Neuronal stem cell (in vitro differentiated cells): ENCODE data around the gene KIAA0825.
A peak's percentile ranks its signal among the peaks of the same experiment; 100 is the strongest.

Experiments used
- DNase-seq: peaks from one replicate; pipeline ENCODE4 v3.0.0-alpha.2; 2013; ENCODE audit warnings: low spot score
- H2AFZ ChIP-seq: one replicate; pipeline ENCODE4 v1.6.1; 2013; ENCODE audit warnings: mild to moderate bottlenecking, low read length, inconsistent platforms
- H2AK5ac ChIP-seq: 2 replicates; pipeline ENCODE4 v1.6.1; 2013; ENCODE audit warnings: low read depth, mild to moderate bottlenecking, inconsistent platforms, low read length, moderate library complexity, mixed read lengths
- H2BK120ac ChIP-seq: 2 replicates; pipeline ENCODE4 v1.6.1; 2013; ENCODE audit warnings: low read depth, mild to moderate bottlenecking, inconsistent platforms, low read length, moderate library complexity, mixed read lengths
- H2BK12ac ChIP-seq: one replicate; pipeline ENCODE4 v1.6.1; 2013; ENCODE audit warnings: low read length, inconsistent platforms
- H2BK15ac ChIP-seq: 2 replicates; pipeline ENCODE4 v1.6.1; 2013; ENCODE audit warnings: mild to moderate bottlenecking, low read length, inconsistent platforms, mixed read lengths
- H2BK5ac ChIP-seq: one replicate; pipeline ENCODE4 v1.6.1; 2013; ENCODE audit warnings: inconsistent platforms, mild to moderate bottlenecking, low read length, moderate library complexity
- H3K14ac ChIP-seq: one replicate; pipeline ENCODE4 v1.6.1; 2013; ENCODE audit warnings: low read length, inconsistent platforms
- H3K18ac ChIP-seq: 2 replicates; pipeline ENCODE4 v1.6.1; 2013; ENCODE audit warnings: low read length, inconsistent platforms
- H3K23ac ChIP-seq: 2 replicates; pipeline ENCODE4 v1.6.1; 2013; ENCODE audit warnings: low read depth, mild to moderate bottlenecking, mixed read lengths, low read length, inconsistent platforms; ENCODE audit not compliant: poor library complexity
- H3K27ac ChIP-seq: replicated peaks from 3 replicates; pipeline ENCODE4 v1.5.1; 2013; ENCODE audit warnings: low read length, inconsistent platforms
- H3K27me3 ChIP-seq, 3 experiments: 2 replicates each; pipeline ENCODE4 v1.6.1; 2013; ENCODE audit warnings: low read length in 3 of 3, mild to moderate bottlenecking in 2 of 3, inconsistent platforms in 1 of 3, low read depth in 1 of 3, mixed read lengths in 1 of 3, moderate library complexity in 1 of 3; ENCODE audit not compliant: control insufficient read depth in 3 of 3, insufficient read depth in 3 of 3
- H3K36me3 ChIP-seq, 2 donors: replicated peaks in 1 of 2; 2 replicates each; pipeline ENCODE4 v1.6.1; 2013; ENCODE audit warnings: low read length in 2 of 2; ENCODE audit not compliant: control insufficient read depth in 2 of 2, insufficient read depth in 2 of 2
- H3K4ac ChIP-seq: 2 replicates; pipeline ENCODE4 v1.6.1; 2013; ENCODE audit warnings: inconsistent platforms, mild to moderate bottlenecking, low read length, moderate library complexity
- H3K4me1 ChIP-seq, 2 donors: 1 replicate in 1 of 2; 2 replicates in 1 of 2; pipeline ENCODE4 v1.6.1; 2013; ENCODE audit warnings: low read length in 2 of 2, low read depth in 1 of 2; ENCODE audit not compliant: control insufficient read depth in 2 of 2, insufficient read depth in 1 of 2
- H3K4me2 ChIP-seq: one replicate; pipeline ENCODE4 v1.6.1; 2013; ENCODE audit warnings: mild to moderate bottlenecking, low read length, inconsistent platforms; ENCODE audit not compliant: insufficient read depth, poor library complexity, severe bottlenecking
- H3K4me3 ChIP-seq, 2 donors: 2 replicates each; pipeline ENCODE4 v1.5.1; 2013; ENCODE audit warnings: low read length in 2 of 2, mild to moderate bottlenecking in 2 of 2, inconsistent platforms in 1 of 2, moderate library complexity in 1 of 2
- H3K79me1 ChIP-seq: one replicate; pipeline ENCODE4 v1.6.1; 2013; ENCODE audit warnings: low read depth, mild to moderate bottlenecking, inconsistent platforms, low read length, moderate library complexity
- H3K9ac ChIP-seq: one replicate; pipeline ENCODE4 v1.6.1; 2013; ENCODE audit warnings: mild to moderate bottlenecking, low read depth, low read length, inconsistent platforms; ENCODE audit not compliant: poor library complexity
- H3K9me3 ChIP-seq, 2 donors: replicated peaks in 1 of 2; 2 replicates each; pipeline versions ENCODE3 to v1.6.1; 2013; ENCODE audit warnings: low read length in 2 of 2, mild to moderate bottlenecking in 2 of 2, inconsistent platforms in 1 of 2, low read depth in 1 of 2, mixed read lengths in 1 of 2, moderate library complexity in 1 of 2; ENCODE audit not compliant: control insufficient read depth in 2 of 2, insufficient read depth in 1 of 2
- H4K8ac ChIP-seq: one replicate; pipeline ENCODE4 v1.6.1; 2013; ENCODE audit warnings: low read depth, mild to moderate bottlenecking, inconsistent platforms, low read length, moderate library complexity
- H4K91ac ChIP-seq: one replicate; pipeline ENCODE4 v1.6.1; 2013; ENCODE audit warnings: low read length, low read depth, mild to moderate bottlenecking, inconsistent platforms; ENCODE audit not compliant: poor library complexity
- WGBS, 2 donors: extraction: QIAGEN DNeasy Blood & Tissue Kit; methylation state at CpG; one replicate each; pipeline ENCODE4 v1.1.7; 2013; ENCODE audit warnings: missing lambda C conversion rate in 2 of 2, mixed read lengths in 1 of 2; ENCODE audit not compliant: insufficient read length in 2 of 2, insufficient replicate concordance in 1 of 2; ENCODE audit errors: extremely low coverage in 2 of 2; 5-methylcytosine and 5-hydroxymethylcytosine counted together

The KIAA0825 gene

DNA sequence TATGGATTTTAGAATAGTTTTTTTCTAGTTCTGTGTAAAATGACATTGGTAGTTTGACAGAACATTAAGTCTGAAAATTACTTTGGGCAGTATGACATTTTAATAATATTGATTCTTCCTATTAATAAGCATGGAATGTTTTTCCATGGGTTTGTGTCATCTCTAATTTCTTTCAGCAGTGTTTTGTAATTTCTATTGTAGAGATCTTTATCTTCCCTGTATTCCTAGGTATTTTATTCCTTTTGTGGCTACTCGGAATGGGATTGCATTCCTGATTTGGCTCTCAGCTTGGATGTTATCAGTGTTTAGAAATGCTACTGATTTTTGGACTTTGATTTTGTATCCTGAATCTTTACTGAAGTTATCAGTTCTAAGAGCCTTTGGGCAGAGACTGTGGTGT, 420.4 kb downstream of the KIAA0825 start:
- Histone ChIP-seq H3K79me1 (peaks cover 3% of the 10 kb centered on the region), H3K4me1 (peaks cover 0 to 2% of the 10 kb centered on the region in 2 donors), H3K23ac (no peak overlapping the region), H4K91ac (no peak overlapping the region), H4K8ac (no peak overlapping the region), H2BK12ac (no peak overlapping the region), H3K14ac (no peak overlapping the region), H3K4ac (no peak overlapping the region), H2AFZ (no peak overlapping the region), H3K4me2 (no peak overlapping the region), H3K27ac (no peak overlapping the region), H2BK5ac (no peak overlapping the region), H3K36me3 (no peaks in the 10 kb centered on the region), H3K4me3 (no peak overlapping the region), H2BK120ac (no peak overlapping the region), H3K27me3 (no peaks in the 10 kb centered on the region), H3K18ac (no peak overlapping the region), H2AK5ac (no peak overlapping the region), H2BK15ac (no peak overlapping the region), H3K9ac (no peak overlapping the region), H3K9me3 (peaks cover 0 to 4% of the 10 kb centered on the region in 2 donors)
- no peak for DNase-seq
- no CpG with 5 or more reads among the region's 1 CpG for WGBS, 2 donors

DNA sequence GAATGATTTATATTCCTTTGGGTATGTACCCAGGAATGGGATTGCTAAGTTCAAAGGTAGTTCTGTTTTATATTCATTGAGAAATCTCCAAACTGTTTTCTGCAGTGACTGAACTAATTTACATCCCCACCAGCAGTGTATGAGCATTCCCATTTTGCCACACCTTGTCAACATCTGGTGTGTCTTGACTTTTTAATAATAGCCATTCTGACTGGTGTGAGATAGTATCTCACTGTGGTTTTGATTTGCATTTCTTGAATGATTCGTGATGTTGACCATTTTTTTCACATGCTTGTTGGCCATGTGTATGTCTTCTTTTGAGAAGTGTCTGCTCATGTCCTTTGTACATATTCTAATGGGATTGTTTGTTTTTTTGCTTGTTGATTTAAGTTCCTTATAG, 421.5 kb downstream of the KIAA0825 start:
- Histone ChIP-seq H3K27ac (no peak overlapping the region), H4K8ac (no peak overlapping the region), H2BK15ac (no peak overlapping the region), H3K4me3 (no peak overlapping the region), H3K4me2 (no peak overlapping the region), H3K4me1 (peaks cover 0 to 2% of the 10 kb centered on the region in 2 donors), H2BK12ac (no peak overlapping the region), H3K4ac (no peak overlapping the region), H3K27me3 (no peaks in the 10 kb centered on the region), H2BK120ac (no peak overlapping the region), H3K36me3 (no peaks in the 10 kb centered on the region), H3K18ac (no peak overlapping the region), H2AK5ac (no peak overlapping the region), H3K9me3 (peaks cover 0 to 4% of the 10 kb centered on the region in 2 donors), H2BK5ac (no peak overlapping the region), H4K91ac (no peak overlapping the region), H3K9ac (no peak overlapping the region), H2AFZ (no peak overlapping the region), H3K23ac (no peak overlapping the region), H3K79me1 (peaks cover 3% of the 10 kb centered on the region), H3K14ac (no peak overlapping the region)
- DNase-seq: no peak
- WGBS, 2 donors: no CpG with 5 or more reads among the region's 1 CpG

DNA sequence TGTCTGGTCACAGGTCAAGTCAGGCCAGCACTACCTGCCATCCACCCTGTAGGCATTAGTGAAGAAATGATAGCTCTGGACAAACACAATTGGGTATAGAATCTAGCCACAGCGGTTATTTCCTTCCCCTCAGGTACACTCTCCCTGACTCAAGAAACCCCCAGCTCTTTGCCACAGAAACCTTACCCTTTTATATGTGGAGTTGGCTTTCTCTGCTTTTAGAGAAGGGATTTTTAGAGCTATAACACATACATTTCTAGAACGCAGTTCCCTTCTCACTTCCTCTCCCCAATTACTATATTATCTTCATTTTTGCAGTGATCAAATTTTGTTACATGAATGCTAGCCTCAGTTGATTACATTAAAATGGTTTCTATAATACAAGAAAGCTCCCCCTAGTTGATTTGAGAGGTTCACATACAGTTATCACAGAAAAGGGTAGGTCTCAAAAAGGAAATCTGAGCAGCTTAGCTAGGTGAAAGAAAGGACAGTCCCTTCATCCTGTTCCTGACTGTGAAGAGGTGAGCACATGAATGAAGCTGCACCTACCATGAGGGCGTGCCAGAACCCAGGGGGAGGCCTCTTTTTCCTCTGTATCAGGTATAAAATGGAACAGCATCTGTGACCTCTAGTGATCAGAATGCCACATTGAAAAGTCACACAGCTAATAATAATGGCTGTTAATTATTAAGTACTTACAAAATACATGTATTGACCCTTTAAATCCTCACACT, 425.6 kb downstream of the KIAA0825 start:
- Histone ChIP-seq H3K4ac (no peak overlapping the region), H3K4me2 (no peak overlapping the region), H3K4me3 (no peak overlapping the region), H2BK5ac (no peak overlapping the region), H2BK120ac (no peak overlapping the region), H4K8ac (no peak overlapping the region), H3K18ac (no peak overlapping the region), H3K9me3 (peaks cover 0 to 4% of the 10 kb centered on the region in 2 donors), H3K4me1 (peaks cover 0 to 5% of the 10 kb centered on the region in 2 donors), H3K27me3 (no peaks in the 10 kb centered on the region), H3K27ac (no peak overlapping the region), H3K23ac (no peak overlapping the region), H3K9ac (no peak overlapping the region), H2BK12ac (no peak overlapping the region), H2BK15ac (no peak overlapping the region), H3K14ac (no peak overlapping the region), H4K91ac (no peak overlapping the region), H3K79me1 (no peaks in the 10 kb centered on the region), H2AK5ac (no peak overlapping the region), H2AFZ (no peak overlapping the region), H3K36me3 (no peaks in the 10 kb centered on the region)
- no peak for DNase-seq
- WGBS, 2 donors: no CpG with 5 or more reads among the region's 3 CpGs

DNA sequence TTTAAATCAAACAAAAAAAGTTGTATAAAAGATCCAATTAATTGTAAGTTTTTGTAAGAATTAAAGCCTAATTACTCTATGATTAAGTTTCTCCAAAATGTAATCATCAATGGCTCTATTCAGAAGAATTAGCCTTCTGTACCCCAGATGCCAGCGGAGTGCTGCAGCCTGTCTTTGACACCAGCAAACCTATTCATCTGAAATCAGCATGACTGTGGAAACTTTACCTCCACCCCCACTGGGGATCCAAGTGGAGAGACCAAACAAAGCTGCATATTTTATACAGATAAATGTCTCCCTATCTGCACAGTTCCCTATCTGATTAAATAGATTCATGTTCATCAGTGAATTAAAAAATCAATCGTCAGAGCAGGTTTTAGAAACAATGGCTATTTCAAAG, 426.8 kb downstream of the KIAA0825 start:
- no peak overlapping the region for H2BK120ac ChIP-seq
- no CpG with 5 or more reads among the region's 2 CpGs for WGBS, 2 donors
- no peaks in the 10 kb centered on the region for H3K79me1 ChIP-seq
- DNase-seq: no peak
- no peak overlapping the region for H3K14ac ChIP-seq
- no peaks in the 10 kb centered on the region for H3K9me3 ChIP-seq
- no peak overlapping the region for H2BK5ac ChIP-seq
- no peak overlapping the region for H3K23ac ChIP-seq
- H2BK12ac ChIP-seq: no peak overlapping the region
- H2AFZ ChIP-seq: no peak overlapping the region
- no peak overlapping the region for H4K8ac ChIP-seq
- no peak overlapping the region for H3K27ac ChIP-seq
- no peak overlapping the region for H3K9ac ChIP-seq
- H3K18ac ChIP-seq: no peak overlapping the region
- no peak overlapping the region for H4K91ac ChIP-seq
- H3K36me3 ChIP-seq: no peaks in the 10 kb centered on the region
- peak overlapping the region; percentile 18 for H3K4me2 ChIP-seq
- H2BK15ac ChIP-seq: no peak overlapping the region
- no peaks in the 10 kb centered on the region for H3K27me3 ChIP-seq
- peaks cover 0 to 5% of the 10 kb centered on the region in 2 donors for H3K4me1 ChIP-seq
- no peak overlapping the region for H2AK5ac ChIP-seq
- no peak overlapping the region for H3K4ac ChIP-seq
- H3K4me3 ChIP-seq: no peak overlapping the region
